Activated CD8-positive, alpha-beta memory T cell treated with anti-CD3 and anti-CD28 coated beads, Interleukin-2, amount 10 ng/mL, durations not matched to agents 7 days and 5 days (primary cell): Measurements from ENCODE around the gene MAPK11. TPM values are rescaled to one million over a fixed set of nuclear protein-coding genes. Genes with fewer than 3 reads are reported as not detected.

ENCODE experiments used
- ATAC-seq: fragments of 150-1000 bp; cut with Tn5 transposase; one replicate; pipeline ENCODE4 v1.10.0; 2021; ENCODE audit warnings: moderate library complexity
- CTCF ChIA-PET: fragments of 350-600 bp; sonication (Branson Sonifier 250); formaldehyde crosslinking; loops from one replicate; lab custom pipeline; 2021; ENCODE audit warnings: antibody characterized with exemption; lab: Charles Lee
- DNase-seq: peaks from one replicate; pipeline ENCODE4 v3.0.0-alpha.2; 2020
- H3K27ac Mint-ChIP-seq: one replicate; pipeline ENCODE4 v1.8.0; 2021; ENCODE audit warnings: mild to moderate bottlenecking, mixed read lengths
- H3K27me3 Mint-ChIP-seq: one replicate; pipeline ENCODE4 v1.8.0; 2021; ENCODE audit warnings: mixed read lengths
- H3K36me3 Mint-ChIP-seq: one replicate; pipeline ENCODE4 v1.8.0; 2021; ENCODE audit warnings: mild to moderate bottlenecking, mixed read lengths
- H3K4me1 Mint-ChIP-seq: one replicate; pipeline ENCODE4 v1.8.0; 2021; ENCODE audit warnings: mixed read lengths
- H3K4me3 Mint-ChIP-seq: one replicate; pipeline ENCODE4 v1.8.0; 2021; ENCODE audit warnings: mild to moderate bottlenecking, moderate library complexity, mixed read lengths
- H3K9me3 Mint-ChIP-seq: one replicate; pipeline ENCODE4 v1.8.0; 2022; ENCODE audit warnings: low read depth, mixed read lengths
- total RNA-seq, 2 experiments: library from RNA; stranded (reverse); gene quantifications; one replicate each; pipeline ENCODE4 v1.2.3, GENCODE V29; 2021

MAPK11 gene
- total RNA-seq, 2 experiments from 2014 or later: 16.5 to 18.5 TPM

DNA sequence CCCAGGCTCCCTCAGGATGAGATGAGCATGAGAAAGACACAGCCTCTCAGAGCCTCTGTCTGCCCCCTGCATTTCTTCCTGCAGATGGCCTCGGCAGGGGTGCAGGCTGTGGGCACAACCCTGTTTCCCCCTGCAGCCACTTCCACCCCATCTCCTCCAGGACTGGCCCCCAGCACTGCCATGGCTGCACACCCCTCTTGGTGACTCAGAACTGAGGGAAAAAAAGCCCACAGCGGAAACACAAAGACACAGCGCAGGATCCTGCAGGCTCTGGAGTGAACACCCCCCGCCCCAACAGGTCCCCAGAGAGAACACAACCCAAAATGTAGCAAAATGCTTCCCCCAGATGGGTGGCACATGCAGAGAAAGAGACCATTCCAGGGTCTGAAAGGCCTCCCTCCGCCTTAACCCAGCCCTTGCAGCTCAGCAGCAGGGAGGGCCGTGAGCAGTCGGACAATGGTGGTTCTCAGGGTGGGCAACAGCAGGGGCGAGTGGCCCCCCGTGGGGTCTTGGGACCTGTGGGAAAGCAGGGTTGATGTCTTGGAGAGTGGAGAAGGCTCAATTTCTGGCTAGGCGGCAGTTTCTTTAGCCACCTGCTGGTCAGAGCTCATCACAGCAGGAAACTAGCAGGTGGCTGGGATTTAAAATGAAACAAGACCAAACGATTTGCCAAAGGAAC lies 33.3 kb downstream of the MAPK11 start:
- CTCF ChIA-PET: interaction anchor here (0.6 to 3.5 kb wide), 7 partner anchors 14 to 148 kb away, joined by 3 to 13 read pairs (median 4); partner anchors contain the start of gene HDAC10
- H3K27me3 Mint-ChIP-seq: no peaks in the 10 kb centered on the region
- peaks cover 21% of the 10 kb centered on the region for H3K4me1 Mint-ChIP-seq

DNA sequence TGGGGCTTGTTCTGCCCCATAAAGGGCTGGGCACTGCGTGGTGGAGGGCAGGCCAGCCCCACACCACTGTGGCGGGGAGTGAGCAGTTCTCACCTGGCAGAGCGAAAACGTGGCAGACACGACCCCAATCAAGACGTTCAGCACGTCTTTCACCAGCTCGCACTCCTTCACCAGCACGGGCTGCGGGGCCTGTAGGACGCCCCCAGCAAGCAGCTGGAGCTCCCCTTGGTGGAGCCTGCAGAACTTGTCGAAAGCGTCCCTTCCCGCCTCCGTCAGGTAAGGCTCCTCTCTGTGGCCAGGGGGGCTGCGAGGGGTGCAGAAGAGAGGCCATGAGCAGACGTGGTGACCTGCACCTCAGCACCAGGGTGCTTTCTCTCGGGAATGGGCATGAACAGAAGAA lies 37.0 kb downstream of the MAPK11 start:
- Mint-ChIP-seq H3K36me3 (peaks cover 20% of the 10 kb centered on the region), H3K4me1 (peaks cover 9% of the 10 kb centered on the region), H3K27ac (peak overlapping the region; percentile 24), H3K9me3 (peaks cover 3% of the 10 kb centered on the region), H3K27me3 (no peaks in the 10 kb centered on the region), H3K4me3 (no peak overlapping the region)
- DNase-seq: no peak
- CTCF ChIA-PET: interaction anchor here (0.8 to 2.6 kb wide), 2 partner anchors 8 to 20 kb away, joined by 3 to 11 read pairs; no protein-coding TSS in a partner anchor
- no peak for ATAC-seq

More for the DNA sequence above, 33.3 kb downstream of the MAPK11 start:
- H3K36me3 Mint-ChIP-seq: peaks cover 24% of the 10 kb centered on the region
- ATAC-seq (no peak), DNase-seq (no peak)
- H3K4me3 Mint-ChIP-seq: no peak overlapping the region
- no peak overlapping the region for H3K27ac Mint-ChIP-seq
- peaks cover 3% of the 10 kb centered on the region for H3K9me3 Mint-ChIP-seq

- peaks cover 3% of the 10 kb centered on the region for H3K9me3 Mint-ChIP-seq
- no peak overlapping the region for H3K4me3 Mint-ChIP-seq
- ATAC-seq (no peak), DNase-seq (no peak)
- H3K36me3 Mint-ChIP-seq: peaks cover 17% of the 10 kb centered on the region
- CTCF ChIA-PET: interaction anchor here (0.8 to 2.6 kb wide), 2 partner anchors 9 to 20 kb away, joined by 3 to 11 read pairs; no protein-coding TSS in a partner anchor
- H3K27ac Mint-ChIP-seq: no peak overlapping the region
- no peaks in the 10 kb centered on the region for H3K27me3 Mint-ChIP-seq
- H3K4me1 Mint-ChIP-seq: peaks cover 9% of the 10 kb centered on the region
Measured at GRCh38 chr22:50232481-50233151, 37.6 kb downstream of the MAPK11 start.

- no peak for ATAC-seq
- no peak for DNase-seq
- no peaks in the 10 kb centered on the region for H3K9me3 Mint-ChIP-seq
- H3K27me3 Mint-ChIP-seq: no peaks in the 10 kb centered on the region
- CTCF ChIA-PET: no interaction called here
- H3K36me3 Mint-ChIP-seq: peaks cover 9% of the 10 kb centered on the region
- no peaks in the 10 kb centered on the region for H3K4me1 Mint-ChIP-seq
- H3K4me3 Mint-ChIP-seq: no peak overlapping the region
- H3K27ac Mint-ChIP-seq: no peak overlapping the region
Measured at GRCh38 chr22:50229370-50229769, 40.8 kb downstream of the MAPK11 start.

DNA sequence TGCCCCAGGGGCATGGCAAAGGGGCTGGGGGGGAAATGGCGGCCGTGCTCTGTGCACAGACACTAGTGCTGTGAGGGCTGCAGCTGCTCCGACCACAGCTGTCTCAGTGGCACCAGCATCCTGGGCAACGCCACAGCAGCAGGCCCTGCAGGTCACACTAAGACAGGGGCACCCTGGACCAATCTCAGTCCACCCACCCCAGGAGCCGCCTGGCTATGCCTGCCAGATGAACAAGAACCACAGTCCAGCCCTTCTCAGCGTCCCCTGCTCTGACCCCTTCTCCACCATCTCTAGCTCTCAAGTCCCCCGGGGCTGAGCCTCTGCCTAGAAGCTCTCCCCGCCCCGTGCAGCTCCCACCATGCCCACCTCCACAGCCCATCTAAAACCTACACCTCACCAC lies 41.8 kb downstream of the MAPK11 start:
- DNase-seq (no peak), ATAC-seq (no peak)
- CTCF ChIA-PET: no interaction called here
- Mint-ChIP-seq H3K36me3 (peaks cover 7% of the 10 kb centered on the region), H3K9me3 (no peaks in the 10 kb centered on the region), H3K27me3 (no peaks in the 10 kb centered on the region), H3K4me3 (no peak overlapping the region), H3K4me1 (no peaks in the 10 kb centered on the region), H3K27ac (no peak overlapping the region)

DNA sequence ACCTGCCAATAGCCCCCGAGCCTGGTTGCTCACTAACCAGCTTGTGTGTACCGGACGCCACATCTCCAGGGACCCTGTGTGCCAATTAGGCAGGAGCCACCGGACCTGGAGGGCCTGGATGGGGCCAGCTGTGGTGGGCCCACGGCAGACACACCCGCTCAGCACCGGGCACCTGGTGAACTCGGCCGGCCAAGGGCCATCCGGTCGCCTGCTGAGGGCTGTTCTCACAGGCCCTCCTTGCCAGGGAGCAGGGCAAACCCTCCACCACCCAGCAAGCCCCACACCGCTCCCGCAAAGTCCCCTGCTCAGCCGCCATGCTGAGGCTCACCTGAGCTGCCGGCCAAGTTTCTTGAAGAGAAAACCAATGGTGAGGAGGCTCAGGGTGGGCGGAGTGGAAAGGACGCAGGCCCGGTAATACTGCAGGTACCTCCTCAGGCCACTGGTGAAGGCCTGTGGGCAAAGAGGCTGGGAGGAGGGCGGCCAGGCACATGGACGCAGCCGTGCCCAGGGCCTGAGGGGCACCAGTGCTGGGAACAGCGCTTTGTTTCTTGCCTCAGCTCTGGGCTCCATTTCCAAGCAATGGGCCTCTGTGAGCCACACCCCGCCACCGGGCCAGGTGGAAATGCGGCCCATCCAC lies 42.5 kb downstream of the MAPK11 start:
- Mint-ChIP-seq H3K27me3 (no peaks in the 10 kb centered on the region), H3K36me3 (peaks cover 6% of the 10 kb centered on the region), H3K27ac (no peak overlapping the region), H3K4me1 (no peaks in the 10 kb centered on the region), H3K9me3 (no peaks in the 10 kb centered on the region), H3K4me3 (no peak overlapping the region)
- CTCF ChIA-PET: no interaction called here
- DNase-seq: no peak
- no peak for ATAC-seq

- no peak for DNase-seq
- no peak overlapping the region for H3K27ac Mint-ChIP-seq
- no peak overlapping the region for H3K4me3 Mint-ChIP-seq
- CTCF ChIA-PET: no interaction called here
- H3K4me1 Mint-ChIP-seq: no peaks in the 10 kb centered on the region
- H3K27me3 Mint-ChIP-seq: no peaks in the 10 kb centered on the region
- ATAC-seq: no peak
- H3K36me3 Mint-ChIP-seq: peaks cover 9% of the 10 kb centered on the region
- H3K9me3 Mint-ChIP-seq: no peaks in the 10 kb centered on the region
Measured at GRCh38 chr22:50226875-50227165, 43.4 kb downstream of the MAPK11 start.

DNA sequence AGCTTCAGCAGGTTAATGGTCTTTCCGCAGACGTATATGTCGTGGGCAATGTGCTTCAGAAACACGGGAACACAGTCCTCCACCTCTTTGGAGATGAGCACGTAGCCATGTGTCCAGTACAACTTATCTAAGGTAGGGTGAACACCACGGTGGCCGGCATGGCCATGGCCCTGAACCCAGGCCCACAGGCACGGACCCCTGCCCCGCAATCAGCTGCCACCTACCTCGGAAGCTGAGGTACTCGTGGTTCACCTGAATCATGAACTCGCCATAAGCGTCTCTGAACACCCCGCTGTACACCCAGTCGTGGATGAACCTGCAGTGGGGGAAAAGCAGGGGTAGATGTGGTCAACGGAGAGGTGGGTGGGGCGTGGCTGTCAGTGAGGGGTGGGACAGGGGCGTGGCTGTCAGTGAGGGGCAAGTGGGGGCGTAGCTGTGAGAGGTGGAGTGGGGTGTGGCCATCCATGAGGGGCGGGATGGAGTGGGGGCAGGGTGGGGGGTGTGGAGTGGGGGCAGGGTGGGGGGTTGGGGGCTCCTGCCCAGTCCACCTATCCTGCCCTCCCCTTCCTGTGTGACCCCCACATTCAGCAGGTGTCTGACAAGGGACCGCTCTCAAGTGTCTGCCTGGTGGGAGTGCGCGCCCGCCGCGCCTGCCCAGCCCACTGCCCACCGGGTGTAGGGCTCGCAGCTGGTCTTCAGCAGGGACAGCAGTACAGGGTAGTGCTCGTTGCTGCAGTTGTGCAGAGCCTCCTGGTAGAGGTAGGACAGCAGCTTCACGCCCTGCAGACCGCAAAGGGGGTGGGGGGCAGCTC lies 43.9 kb downstream of the MAPK11 start:
- Mint-ChIP-seq H3K4me3 (no peak overlapping the region), H3K27me3 (no peaks in the 10 kb centered on the region), H3K9me3 (no peaks in the 10 kb centered on the region), H3K36me3 (peaks cover 9% of the 10 kb centered on the region), H3K4me1 (no peaks in the 10 kb centered on the region), H3K27ac (no peak overlapping the region)
- ATAC-seq (no peak), DNase-seq (no peak)
- CTCF ChIA-PET: no interaction called here

- no peaks in the 10 kb centered on the region for H3K9me3 Mint-ChIP-seq
- CTCF ChIA-PET: no interaction called here
- ATAC-seq: no peak
- no peak for DNase-seq
- H3K27ac Mint-ChIP-seq: no peak overlapping the region
- H3K36me3 Mint-ChIP-seq: peaks cover 15% of the 10 kb centered on the region
- no peaks in the 10 kb centered on the region for H3K27me3 Mint-ChIP-seq
- no peaks in the 10 kb centered on the region for H3K4me1 Mint-ChIP-seq
- no peak overlapping the region for H3K4me3 Mint-ChIP-seq
Measured at GRCh38 chr22:50225200-50225969, 44.8 kb downstream of the MAPK11 start.

DNA sequence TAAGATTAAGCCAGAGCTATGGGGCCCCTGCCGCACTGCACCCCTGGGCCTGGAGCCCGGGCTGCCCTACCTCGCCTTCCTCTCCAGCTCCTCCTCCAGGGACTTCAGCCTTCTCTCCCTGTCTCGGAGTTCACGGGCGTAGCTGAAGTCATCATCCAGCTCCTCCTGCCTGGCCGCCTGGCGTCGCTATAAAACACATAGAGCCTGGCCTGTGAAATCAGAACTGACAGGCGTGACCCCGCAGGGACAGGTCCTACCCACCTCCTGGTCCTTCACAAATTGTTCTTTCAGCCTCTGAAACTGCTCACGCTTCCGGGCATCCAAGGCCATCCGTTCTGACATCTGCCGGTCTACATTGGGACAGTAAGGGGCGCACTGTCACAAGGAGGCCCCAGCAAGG lies 46.1 kb downstream of the MAPK11 start:
- Mint-ChIP-seq H3K27ac (peak overlapping the region; percentile 9), H3K27me3 (no peaks in the 10 kb centered on the region), H3K4me1 (no peaks in the 10 kb centered on the region), H3K9me3 (no peaks in the 10 kb centered on the region), H3K4me3 (no peak overlapping the region), H3K36me3 (peaks cover 15% of the 10 kb centered on the region)
- CTCF ChIA-PET: interaction anchor here (2.0 kb wide), 1 partner anchor 17 kb away, joined by 5 read pairs; no protein-coding TSS in a partner anchor
- DNase-seq: no peak
- no peak for ATAC-seq

DNA sequence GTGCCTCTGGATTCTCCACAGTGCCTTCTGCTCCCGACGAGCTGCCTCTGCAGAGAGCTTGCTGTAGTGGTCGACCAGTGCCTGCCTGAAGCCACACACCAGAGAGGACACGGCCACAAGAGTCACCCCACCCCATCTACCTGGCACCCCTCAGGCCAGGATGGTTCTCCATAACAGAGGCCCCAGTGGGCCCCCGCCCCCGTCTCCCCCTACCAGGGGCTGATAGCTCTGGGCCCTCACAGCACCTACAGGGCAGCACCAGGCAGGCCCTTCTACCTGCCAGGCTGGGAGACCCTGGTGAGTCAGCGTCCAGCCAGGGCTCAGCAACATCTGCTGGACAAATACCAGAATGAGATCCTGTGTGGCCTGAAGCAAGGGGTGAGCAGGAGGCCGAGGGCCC lies 47.7 kb downstream of the MAPK11 start:
- Mint-ChIP-seq H3K4me1 (no peaks in the 10 kb centered on the region), H3K27me3 (no peaks in the 10 kb centered on the region), H3K27ac (no peak overlapping the region), H3K9me3 (no peaks in the 10 kb centered on the region), H3K4me3 (no peak overlapping the region), H3K36me3 (peaks cover 16% of the 10 kb centered on the region)
- CTCF ChIA-PET: interaction anchor here (2.0 kb wide), 1 partner anchor 19 kb away, joined by 5 read pairs; no protein-coding TSS in a partner anchor
- ATAC-seq: no peak
- no peak for DNase-seq

DNA sequence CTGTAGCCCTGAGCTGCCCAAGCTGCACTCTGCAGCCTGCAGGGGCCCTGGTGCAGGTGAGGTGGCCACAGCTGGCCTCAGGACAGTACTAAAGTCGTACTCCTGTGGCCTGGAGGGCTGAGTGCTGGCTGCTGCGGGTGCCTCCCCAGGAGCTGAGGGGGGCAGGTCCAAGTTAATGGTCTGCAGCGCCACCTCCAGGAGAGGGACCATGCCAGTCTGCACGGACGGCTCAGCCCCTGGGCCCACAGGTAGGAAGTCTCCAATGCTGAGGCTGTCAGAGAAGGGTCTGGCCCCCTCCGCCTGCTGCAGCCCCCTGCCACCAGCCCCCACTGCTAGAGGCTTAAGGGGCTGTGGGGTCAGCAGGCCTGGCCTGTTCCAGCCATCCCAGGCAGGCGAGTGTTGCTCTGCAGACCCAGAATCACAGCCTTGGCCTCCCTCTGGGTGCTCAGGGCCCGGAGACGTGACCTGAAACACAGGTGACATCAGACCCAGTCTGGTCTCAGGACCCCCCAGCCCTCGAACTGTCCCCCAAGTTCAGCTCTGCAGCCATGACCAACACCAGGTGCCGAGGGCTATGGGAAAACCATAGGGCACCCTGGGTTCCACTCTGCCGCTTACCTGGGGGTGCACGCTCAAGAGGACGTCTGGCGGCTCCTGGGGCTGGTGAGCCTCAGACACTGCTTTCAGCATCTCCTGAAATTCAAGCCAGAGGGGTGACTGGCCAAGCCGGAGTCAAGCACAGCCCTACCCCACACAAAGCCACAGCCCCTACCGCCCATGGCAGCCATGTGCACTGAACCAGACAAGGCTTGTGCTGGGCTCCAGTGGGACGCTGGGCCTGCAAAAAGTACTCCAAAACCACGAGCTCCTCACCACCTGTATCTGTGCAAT lies 48.5 kb downstream of the MAPK11 start:
- H3K36me3 Mint-ChIP-seq: peaks cover 17% of the 10 kb centered on the region
- H3K9me3 Mint-ChIP-seq: no peaks in the 10 kb centered on the region
- H3K4me1 Mint-ChIP-seq: no peaks in the 10 kb centered on the region
- DNase-seq (no peak), ATAC-seq (no peak)
- no peaks in the 10 kb centered on the region for H3K27me3 Mint-ChIP-seq
- no peak overlapping the region for H3K27ac Mint-ChIP-seq
- no peak overlapping the region for H3K4me3 Mint-ChIP-seq
- CTCF ChIA-PET: no interaction called here
